Islet precursor cell (in vitro differentiated cells): ENCODE data around the gene NECTIN4.
"Not testable (repeated sequence)": the region's sequence is repeated elsewhere in the genome, so short reads cannot be mapped to it uniquely, and the experiment has no call there.

Source experiments
- DNase-seq: peaks from one replicate; pipeline ENCODE4 v3.0.0-alpha.2; 2018

NECTIN4 gene

GRCh38 chr1:161048949-161049722 is 40.2 kb downstream of the NECTIN4 start:
- DNase-seq = no peak

DNA sequence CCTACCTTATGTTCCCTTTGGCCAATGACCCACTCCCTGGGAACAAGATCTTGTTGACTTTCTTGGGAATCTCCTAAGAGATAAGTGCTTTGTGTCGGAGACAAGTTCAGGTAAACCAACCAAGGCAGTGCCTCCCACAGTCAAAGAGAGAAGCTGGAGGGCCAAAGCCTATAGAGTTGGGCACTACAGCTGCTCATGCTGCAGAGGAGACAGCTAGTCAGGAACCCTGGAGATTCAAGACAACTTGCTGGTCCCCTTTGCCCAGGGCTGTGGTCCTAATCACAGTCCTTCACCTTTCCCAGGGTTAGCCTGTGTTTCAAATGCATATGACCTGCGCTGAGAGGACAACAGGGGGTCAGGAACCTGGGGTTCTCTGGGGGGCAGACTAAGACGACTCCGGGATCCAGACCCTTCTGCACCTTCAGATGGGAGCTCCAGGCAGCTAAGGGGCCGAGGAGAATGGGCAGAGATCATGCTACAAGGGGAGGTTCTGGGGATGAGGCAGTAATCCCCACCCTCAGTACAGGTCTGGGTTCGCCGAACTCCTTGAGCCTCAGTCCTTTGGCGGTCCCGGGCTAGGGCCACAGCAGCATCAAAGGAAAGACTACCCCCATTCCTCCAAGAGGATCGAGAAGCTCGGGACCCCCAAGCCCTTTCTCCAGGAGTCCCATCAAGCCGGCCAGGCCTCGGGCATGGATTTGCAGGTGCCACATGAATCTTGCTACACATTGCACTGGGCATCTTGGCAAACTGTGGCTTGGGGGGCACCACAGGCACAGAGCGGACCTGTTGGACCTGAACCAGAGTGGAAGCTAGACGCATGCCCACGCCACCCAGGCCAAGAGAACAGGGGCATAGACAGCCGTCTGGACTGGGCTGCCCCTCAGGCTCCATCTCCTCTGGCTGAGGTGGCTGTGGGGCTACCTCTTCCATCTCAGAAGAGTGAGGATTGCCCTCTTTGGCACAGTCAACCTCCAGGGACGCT is 41.6 kb downstream of the NECTIN4 start:
- no peak for DNase-seq

DNA sequence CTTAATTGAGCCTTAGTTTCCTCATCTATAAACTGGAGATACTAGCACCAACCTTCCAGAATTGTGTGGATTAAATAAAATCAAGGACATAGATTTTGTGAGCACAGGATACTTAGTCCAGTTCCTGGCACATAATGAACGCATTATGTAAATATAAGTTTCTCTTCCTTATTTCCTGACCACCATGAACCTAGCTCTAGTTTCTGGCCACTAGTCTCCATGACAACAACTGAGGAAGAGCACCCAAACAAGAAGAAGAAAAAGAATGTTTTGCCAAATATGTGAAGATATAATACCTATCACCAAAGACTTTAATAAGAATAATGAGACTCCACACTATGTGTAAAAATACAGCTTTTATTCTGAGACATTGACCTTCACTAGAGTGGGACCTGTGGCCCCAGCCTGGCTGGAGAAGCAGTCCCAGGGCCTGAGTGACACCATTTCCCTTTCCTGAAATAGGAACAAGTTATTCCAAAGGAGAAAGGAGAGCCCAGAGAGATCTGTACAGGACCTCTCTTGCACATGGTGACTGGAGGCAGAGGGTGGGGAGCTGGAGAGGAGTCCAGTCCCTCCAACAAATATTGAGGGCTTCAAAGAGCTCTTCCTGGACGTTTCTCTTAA is 42.6 kb downstream of the NECTIN4 start:
- DNase-seq = no peak

GRCh38 chr1:161045736-161046604 is 43.4 kb downstream of the NECTIN4 start, which contains the start of gene USF1:
TSS of gene USF1 (minus strand) at chr1:161045977. CDS start at chr1:161043275, 2,702 bp downstream.
- peak; percentile 98 for DNase-seq

DNA sequence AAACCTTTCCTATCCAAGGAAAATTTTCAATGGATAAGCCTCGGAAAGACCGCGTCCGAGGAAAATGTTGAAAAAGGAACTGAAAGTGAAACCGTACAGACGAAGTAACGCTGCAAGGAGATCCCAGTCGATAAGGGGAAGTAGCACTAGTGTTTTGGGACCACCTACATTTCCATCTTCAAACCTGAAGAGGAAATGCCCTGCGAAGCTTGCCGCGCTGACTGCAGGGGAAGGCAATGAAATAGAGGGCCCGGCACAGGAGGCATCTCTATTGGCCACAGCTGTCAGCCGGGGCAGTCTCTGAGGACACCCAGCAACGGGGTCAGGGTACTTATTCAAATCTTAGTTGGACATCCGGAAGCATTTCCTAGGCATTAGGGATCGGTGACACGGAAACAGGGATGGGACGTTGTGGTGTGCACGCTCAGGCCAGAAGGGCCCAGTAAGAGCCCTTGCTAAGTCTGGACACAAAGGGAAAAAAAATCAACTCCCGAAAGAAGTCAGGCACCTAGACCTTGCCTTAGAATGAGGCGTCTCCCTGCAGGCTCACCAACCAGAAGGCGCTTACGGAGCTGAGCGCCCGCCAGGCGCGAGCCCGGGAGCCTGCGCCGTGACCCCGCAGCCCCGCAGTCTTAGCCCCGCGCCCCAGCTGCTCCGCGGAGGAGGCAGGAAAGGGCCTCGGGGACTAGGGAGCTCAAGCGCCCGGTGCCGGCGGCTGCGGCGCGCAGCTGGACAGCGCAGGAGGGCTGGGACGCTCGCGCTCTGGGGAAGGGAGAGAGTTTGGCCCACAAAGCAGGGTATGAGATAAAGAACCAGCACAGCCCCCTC is 44.2 kb downstream of the NECTIN4 start:
- peak; percentile 85 for DNase-seq

DNA sequence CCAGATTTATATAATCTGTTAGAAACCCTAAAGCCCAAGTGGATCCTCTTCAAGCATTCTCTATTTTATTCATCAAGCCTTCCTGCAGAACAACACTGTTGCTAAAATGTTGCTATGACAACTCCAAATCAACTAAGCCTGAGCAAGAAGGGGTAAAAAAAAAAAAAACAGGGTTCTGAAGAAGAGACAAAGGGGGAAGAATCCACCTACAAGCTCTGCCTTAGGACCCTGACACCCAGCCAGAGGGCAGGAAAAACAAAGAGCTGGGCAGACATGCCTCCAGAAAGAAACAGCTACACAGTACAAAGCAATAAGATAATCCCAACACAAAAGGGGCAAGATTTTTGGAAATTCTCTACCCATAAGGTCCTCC is 44.8 kb downstream of the NECTIN4 start:
- DNase-seq = no peak

- no peak for DNase-seq
These were observed 49.8 kb downstream of the NECTIN4 start for GRCh38 chr1:161039546-161039945.

DNA sequence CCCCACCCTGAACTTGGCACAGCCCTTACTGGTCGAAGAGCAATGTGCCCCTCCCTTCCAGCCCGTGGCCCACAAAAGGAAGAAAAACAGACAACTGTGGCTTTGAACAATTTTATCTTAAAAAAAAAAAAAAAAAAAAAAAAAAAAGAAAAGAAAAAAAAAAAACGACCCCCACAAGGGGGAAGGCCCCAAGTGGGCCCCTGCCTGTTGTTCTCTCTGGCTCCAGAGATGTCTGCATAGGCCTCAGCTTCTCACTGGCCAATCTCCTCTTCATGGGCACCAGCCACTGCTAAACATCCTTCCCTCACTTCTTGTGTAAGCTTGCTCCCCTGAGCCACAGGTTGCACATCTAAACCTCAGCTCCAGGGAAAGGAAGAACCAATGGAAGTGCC is 50.2 kb downstream of the NECTIN4 start:
- DNase-seq = no peak

GRCh38 chr1:161038523-161039153 is 50.7 kb downstream of the NECTIN4 start, which contains the start of gene TSTD1:
TSS of gene TSTD1 (minus strand) at chr1:161038964. CDS start at chr1:161038889, 75 bp downstream.
- peak; percentile 88 for DNase-seq

DNA sequence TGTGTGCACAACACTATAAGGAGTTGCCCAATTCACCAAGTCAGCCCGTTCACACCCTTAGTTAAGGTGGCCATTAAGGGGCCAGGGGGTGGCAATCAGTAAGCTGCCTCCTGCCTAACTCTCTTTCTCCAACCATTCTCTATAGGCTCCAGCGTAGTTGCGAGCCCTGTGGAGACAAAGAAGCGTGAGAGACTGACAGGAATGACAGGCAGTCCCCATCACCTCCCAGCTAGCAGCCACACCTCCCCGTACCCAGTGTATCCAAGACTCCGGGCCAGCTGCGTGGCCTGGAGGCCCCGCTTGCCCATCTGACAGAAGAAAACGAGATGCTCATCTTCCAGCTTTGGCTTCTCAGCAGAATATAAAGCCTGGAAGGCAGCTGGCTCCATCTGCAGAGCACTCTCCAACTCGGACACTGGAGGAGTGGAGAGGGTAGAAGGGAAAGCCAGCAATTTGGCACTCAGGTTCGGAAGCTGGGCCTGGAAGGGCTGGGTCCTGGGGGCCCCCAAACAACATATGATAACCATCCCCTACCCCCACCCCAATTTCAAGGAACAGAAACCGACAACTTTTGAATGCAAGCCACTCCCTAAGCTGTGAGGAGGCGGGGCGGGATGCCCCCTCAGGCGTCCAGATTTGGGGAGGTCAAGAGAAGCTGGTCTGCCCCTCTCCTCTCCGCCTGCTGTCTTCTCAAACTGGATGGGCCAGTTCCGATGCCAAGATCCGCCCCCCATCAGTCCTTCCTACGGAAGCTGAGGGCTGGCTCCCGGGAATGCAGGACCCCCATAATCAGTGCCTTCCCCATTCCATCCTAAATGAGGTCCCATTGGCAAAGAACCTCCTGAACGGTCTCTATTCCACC is 51.5 kb downstream of the NECTIN4 start:
- no peak for DNase-seq

DNA sequence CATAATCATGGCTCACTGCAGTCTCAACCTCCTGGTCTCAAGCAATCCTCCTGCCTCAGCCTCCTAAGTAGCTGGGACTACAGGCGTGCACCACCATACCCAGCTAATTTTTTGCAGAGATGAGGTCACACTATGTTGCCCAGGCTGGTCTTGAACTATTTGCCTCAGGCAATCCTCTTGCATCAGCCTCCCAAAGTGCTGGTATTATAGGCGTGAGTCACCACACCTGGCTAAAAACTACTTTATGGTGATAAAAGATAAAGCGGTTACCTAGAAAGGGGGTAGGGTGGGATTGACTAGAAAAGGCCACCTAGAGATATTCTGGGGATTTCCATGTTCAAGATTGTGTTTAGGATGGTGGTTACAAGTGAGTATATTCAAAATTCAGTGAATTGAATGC is 55.6 kb downstream of the NECTIN4 start:
- DNase-seq = peak; percentile 82

GRCh38 chr1:161032409-161032808 is 56.9 kb downstream of the NECTIN4 start:
- DNase-seq = no peak

- no peak for DNase-seq
These were observed 57.5 kb downstream of the NECTIN4 start for GRCh38 chr1:161031874-161032273.

DNA sequence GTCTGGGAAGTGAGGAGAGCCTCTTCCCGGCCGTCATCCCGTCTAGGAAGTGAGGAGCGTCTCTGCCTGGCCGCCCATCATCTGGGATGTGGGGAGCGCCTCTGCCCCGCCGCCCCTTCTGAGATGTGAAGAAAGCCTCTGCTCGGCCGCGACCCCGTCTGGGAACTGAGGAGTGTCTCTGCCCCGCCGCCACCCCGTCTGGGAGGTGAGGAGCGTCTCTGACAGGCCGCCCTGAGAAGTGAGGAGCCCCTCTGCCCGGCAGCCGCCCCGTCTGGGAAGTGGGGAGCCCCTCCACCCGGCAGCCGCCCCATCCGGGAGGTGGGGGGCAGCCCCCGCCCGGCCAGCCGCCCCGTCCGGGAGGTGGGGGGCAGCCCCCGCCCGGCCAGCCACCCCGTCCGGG is 59.9 kb downstream of the NECTIN4 start:
- DNase-seq = not testable (repeated sequence)

DNA sequence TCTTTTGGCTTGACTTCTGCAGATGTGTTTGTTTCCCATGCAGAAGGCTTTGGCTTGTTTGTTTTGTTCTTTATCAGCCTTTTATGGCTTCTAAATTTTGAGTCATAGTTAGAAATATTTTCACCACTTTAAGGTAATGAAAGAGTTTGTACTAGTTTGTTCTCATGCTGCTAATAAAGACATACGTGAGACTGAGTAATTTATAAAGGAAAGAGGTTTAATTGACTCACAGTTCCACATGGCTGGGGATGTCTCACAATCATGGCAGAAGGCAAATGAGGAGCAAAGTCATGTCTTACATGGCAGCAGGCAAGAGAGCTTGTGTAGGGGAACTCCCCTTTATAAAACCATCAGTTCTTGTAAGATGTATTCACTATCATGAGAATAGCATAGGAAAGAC is 62.4 kb downstream of the NECTIN4 start:
- DNase-seq = not testable (repeated sequence)

DNA sequence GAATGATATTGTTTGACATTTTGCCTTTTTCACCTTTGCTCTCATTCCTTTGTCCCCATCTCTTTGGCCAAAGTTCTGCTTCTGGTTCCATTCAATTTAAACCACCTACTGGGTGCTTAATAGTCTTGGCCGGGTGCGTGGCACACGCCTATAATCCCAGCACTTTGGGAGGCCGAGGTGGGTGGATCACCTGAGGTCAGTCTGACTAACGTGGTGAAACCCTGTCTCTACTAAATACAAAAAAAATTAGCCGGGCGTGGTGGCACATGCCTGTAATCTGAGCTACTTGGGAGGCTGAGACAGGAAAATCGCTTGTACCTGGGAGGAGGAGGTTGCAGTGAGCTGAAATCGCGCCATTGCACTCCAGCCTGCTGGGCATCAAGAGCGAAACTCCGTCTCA is 66.9 kb downstream of the NECTIN4 start:
- DNase-seq = not testable (repeated sequence)

GRCh38 chr1:161021970-161022353 is 67.4 kb downstream of the NECTIN4 start:
- no peak for DNase-seq

GRCh38 chr1:161021165-161021969 is 68.0 kb downstream of the NECTIN4 start:
- DNase-seq = peak; percentile 100
